C4-2B (cell line): Measurements from ENCODE around the gene SMIM38.

Source experiments
- CTCF ChIP-seq: fragments of 450-650 bp; conservative IDR thresholded peaks from 2 replicates; pipeline ENCODE4 v1.5.1; 2017; ENCODE audit warnings: mild to moderate bottlenecking
- ZFX ChIP-seq: fragments of 450-650 bp; IDR thresholded peaks from 2 replicates; pipeline ENCODE4 v1.6.1; 2017

DNA sequence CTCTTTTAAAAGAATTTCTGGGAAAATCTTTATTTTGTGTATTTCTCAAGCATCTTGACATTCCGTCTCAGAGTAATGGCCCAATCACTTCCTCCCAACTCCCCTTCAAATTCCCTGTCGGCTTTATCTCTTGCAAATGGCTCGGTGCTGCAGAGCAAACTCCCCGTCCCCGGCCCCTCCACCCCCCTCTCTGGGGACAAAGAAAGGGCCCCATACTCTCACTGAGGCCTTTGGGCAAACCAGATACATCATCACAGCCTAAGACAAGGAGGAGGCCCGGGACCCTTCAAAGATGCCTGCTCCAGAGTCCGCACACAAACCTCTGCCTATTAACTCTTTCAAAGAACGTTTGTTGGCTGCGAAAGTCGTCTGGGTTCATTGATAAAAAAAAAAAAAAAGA, 3.9 kb upstream of the SMIM38 start:
- TF ChIP-seq CTCF (no peak), ZFX (no peak)
